ENCODE results near the gene KIAA1755. TPM values are rescaled to one million over a fixed set of nuclear protein-coding genes. Genes with fewer than 3 reads are reported as not detected.

KIAA1755 gene
- total and polyA plus RNA-seq, 11 donors = 2.1 to 6.7 (median 3.5) TPM

DNA sequence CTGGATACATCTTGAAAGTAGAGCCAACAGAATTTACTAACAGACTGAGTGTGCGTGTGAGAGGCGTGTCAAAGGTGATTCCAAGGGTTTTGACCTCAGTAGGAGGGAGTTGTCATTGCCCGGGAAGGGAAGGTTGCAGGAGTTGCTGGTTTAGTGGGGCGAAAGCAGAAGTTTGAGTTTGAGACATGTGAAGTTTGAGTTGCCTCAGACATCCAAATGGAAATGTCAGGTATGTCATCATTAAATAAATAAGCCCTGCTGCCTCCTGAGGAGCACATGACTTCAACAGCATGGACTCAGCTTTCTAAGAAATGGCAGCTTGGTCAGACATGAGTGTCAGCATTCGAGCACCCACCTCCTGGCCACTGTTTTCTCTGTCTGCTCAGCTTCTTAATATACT, 68.9 kb downstream of the KIAA1755 start:
- H3K27ac ChIP-seq = peak overlapping the region in 3 of 12 donors; percentile 45 to 70 (median 60)
- H3K9me3 ChIP-seq = no peaks in the 10 kb centered on the region
- ATAC-seq = no peak
- intact Hi-C loops (cut with DNase I) = no loop called here
- H3K27me3 ChIP-seq = no peaks in the 10 kb centered on the region
- no peak for TF ChIP-seq POLR2A (IDR thresholded peaks at IDR 0.05)
- TF ChIP-seq, protein P1, sequence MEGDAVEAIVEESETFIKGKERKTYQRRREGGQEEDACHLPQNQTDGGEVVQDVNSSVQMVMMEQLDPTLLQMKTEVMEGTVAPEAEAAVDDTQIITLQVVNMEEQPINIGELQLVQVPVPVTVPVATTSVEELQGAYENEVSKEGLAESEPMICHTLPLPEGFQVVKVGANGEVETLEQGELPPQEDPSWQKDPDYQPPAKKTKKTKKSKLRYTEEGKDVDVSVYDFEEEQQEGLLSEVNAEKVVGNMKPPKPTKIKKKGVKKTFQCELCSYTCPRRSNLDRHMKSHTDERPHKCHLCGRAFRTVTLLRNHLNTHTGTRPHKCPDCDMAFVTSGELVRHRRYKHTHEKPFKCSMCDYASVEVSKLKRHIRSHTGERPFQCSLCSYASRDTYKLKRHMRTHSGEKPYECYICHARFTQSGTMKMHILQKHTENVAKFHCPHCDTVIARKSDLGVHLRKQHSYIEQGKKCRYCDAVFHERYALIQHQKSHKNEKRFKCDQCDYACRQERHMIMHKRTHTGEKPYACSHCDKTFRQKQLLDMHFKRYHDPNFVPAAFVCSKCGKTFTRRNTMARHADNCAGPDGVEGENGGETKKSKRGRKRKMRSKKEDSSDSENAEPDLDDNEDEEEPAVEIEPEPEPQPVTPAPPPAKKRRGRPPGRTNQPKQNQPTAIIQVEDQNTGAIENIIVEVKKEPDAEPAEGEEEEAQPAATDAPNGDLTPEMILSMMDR (IDR thresholded peaks at IDR 0.05) = no peak
- no peaks in the 10 kb centered on the region for H3K36me3 ChIP-seq
- no peak for DNase-seq
- 89 to 95% (median 92%) methylated on average over 5 of the region's 5 CpGs for WGBS, 4 donors
- no peak overlapping the region for H3K4me3 ChIP-seq
- H3K4me1 ChIP-seq = peaks cover 0 to 38% (median 11%) of the 10 kb centered on the region in 12 donors

DNA sequence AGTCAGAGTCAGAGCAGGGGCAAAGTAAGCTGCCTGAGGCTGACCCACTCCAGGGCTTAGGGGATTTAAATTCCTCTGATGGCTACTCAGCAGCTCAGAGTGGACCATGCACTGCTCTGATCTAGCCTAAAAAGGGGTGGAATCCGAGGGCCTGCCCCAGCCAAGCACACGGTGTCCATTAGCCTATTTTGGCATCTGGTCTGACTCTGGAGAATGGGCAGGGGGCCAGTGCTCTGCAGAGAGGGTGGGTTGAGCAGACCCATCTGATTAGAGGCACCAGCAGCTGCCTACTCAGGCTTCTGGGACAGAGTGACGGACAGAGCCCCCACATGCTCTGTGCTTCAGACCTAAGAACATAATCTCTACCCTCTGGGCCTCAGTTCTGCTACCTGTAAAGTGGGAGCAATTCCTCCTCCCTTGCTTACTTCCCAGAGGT, 69.6 kb downstream of the KIAA1755 start:
- DNase-seq (peak in 2 of 5 donors; percentile 75 to 82), ATAC-seq (peak; percentile 83 to 91 (median 86))
- Histone ChIP-seq H3K36me3 (no peaks in the 10 kb centered on the region), H3K4me1 (peaks cover 0 to 31% (median 6%) of the 10 kb centered on the region in 12 donors), H3K4me3 (no peak overlapping the region), H3K27ac (peak overlapping the region in 5 of 12 donors; percentile 10 to 70 (median 45)), H3K27me3 (no peaks in the 10 kb centered on the region), H3K9me3 (no peaks in the 10 kb centered on the region)
- intact Hi-C loops (cut with DNase I) = no loop called here
- 25 to 48% (median 40%) methylated on average over 1 to 3 of the region's 3 CpGs for WGBS, 4 donors
- no peak for TF ChIP-seq POLR2A (IDR thresholded peaks at IDR 0.05)
- TF ChIP-seq, protein P1 (IDR thresholded peaks at IDR 0.05) = no peak

DNA sequence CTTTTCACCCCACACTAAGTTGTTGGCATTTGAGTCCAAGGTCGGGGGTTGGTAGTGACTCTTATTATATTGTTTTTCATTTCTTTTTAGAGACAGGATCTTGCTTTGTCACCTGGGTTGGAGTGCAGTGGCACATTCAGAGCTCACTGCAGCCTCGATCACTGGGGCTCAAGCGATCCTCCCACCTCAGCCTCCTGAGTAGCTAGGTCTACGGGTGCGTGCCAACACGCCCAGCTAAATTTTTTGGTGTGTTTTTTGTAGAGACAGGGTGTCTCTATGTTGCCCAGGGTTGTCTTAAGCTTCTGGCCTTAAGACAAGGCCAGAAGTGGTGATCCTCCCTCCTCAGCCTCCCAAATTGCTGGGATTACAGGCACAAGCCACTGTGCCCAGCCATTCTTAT, 70.4 kb downstream of the KIAA1755 start:
- ATAC-seq = no peak
- H3K9me3 ChIP-seq = no peaks in the 10 kb centered on the region
- H3K27me3 ChIP-seq = no peaks in the 10 kb centered on the region
- 91 to 97% (median 96%) methylated on average over 6 of the region's 6 CpGs for WGBS, 4 donors
- H3K4me3 ChIP-seq = no peak overlapping the region
- peaks cover 0 to 23% (median 0%) of the 10 kb centered on the region in 12 donors for H3K4me1 ChIP-seq
- no peaks in the 10 kb centered on the region for H3K36me3 ChIP-seq
- DNase-seq = no peak
- H3K27ac ChIP-seq = peak overlapping the region in 3 of 12 donors; percentile 29 to 70 (median 54)
- TF ChIP-seq, protein P1 (IDR thresholded peaks at IDR 0.05) = no peak
- TF ChIP-seq POLR2A (IDR thresholded peaks at IDR 0.05) = no peak
- intact Hi-C loops (cut with DNase I) = no loop called here

DNA sequence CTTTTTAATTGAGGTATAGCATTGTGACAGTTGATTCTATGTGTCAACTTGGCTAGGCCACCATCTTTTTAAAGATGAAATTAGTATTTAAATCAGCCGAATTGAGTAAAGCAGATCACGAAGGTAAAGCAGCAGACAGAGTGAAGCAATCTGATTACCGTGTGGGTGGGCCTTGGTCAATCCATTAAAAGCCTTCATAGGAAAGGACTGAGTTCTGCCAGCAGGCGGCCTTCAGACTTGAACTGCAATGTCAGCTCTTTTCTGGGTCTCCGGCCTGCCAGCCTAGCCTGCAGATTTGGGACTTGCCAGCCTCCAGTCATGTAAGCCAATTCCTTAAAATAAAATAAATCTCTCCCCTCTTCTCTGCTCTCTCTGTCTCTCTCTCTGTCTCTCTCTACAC, 73.0 kb downstream of the KIAA1755 start:
- WGBS, 4 donors = 81 to 89% (median 88%) methylated on average over 5 of the region's 5 CpGs
- DNase-seq (no peak), ATAC-seq (no peak)
- Histone ChIP-seq H3K27ac (no peak overlapping the region), H3K27me3 (no peaks in the 10 kb centered on the region), H3K4me1 (peaks cover 0 to 18% (median 0%) of the 10 kb centered on the region in 12 donors), H3K36me3 (no peaks in the 10 kb centered on the region), H3K9me3 (peaks cover 0 to 3% (median 0%) of the 10 kb centered on the region in 12 donors), H3K4me3 (no peak overlapping the region)
- TF ChIP-seq, protein P1 (IDR thresholded peaks at IDR 0.05) = peak in 2 of 12 donors; percentile 7 to 12
- no peak for TF ChIP-seq POLR2A (IDR thresholded peaks at IDR 0.05)
- intact Hi-C loops (cut with DNase I) = no loop called here

Data from heart left ventricle (tissue), 16 donors.